ENCODE data around the gene LY6G5C. TPM values are rescaled to one million over a fixed set of nuclear protein-coding genes. Genes with fewer than 3 reads are reported as not detected.
A peak's percentile ranks its signal among the peaks of the same experiment; 100 is the strongest.

The LY6G5C gene
- total and polyA plus RNA-seq, 2 donors (not counting 1 experiment from before 2014, with no cell fraction given): 0.83 to 2.0 TPM

GRCh38 chr6:31655349-31656237 is 25.3 kb downstream of the LY6G5C start, which contains the start of gene APOM:
Gene APOM, plus strand, starts transcription at chr6:31655894. Its CDS starts 73 bp downstream, at chr6:31655967.
- Histone ChIP-seq H3K4me3 (replicated peaks in 1 of 4; ENCODE audit: control extremely low read depth in 1 of 4, insufficient read depth in 1 of 4, low read depth in 3 of 4, low read length in 4 of 4) (no peak within 1 kb of the TSS), H3K27ac (ENCODE audit: insufficient read depth, low read length) (no peak within 1 kb of the TSS), H3K27me3 (ENCODE audit: control insufficient read depth, insufficient read depth, low read length) (no peaks in the 10 kb centered on the region), H2AFZ (ENCODE audit: low read length) (no peak within 1 kb of the TSS), H3K36me3 (ENCODE audit: control insufficient read depth, insufficient read depth, low read length) (peaks cover 4% of the 10 kb centered on the region), H3K79me2 (ENCODE audit: control insufficient read depth, insufficient read depth, low read length) (peaks cover 45% of the 10 kb centered on the region), H3K4me1 (ENCODE audit: control insufficient read depth, extremely low read depth, insufficient read depth, low read length) (peaks cover 9% of the 10 kb centered on the region), H4K20me1 (ENCODE audit: control insufficient read depth, extremely low read depth, insufficient read depth, low read length) (no peaks in the 10 kb centered on the region), H3K4me2 (ENCODE audit: extremely low read depth, insufficient read depth, low read length) (no peak within 1 kb of the TSS), H3K9ac (ENCODE audit: insufficient read depth, low read length) (no peak within 1 kb of the TSS), H3K9me3 (ENCODE audit: control insufficient read depth, insufficient read depth, low read depth, low read length) (no peaks in the 10 kb centered on the region)
- no peak for DNase-seq (ENCODE audit: low read depth in 2 of 2)
- TF ChIP-seq, protein P1, sequence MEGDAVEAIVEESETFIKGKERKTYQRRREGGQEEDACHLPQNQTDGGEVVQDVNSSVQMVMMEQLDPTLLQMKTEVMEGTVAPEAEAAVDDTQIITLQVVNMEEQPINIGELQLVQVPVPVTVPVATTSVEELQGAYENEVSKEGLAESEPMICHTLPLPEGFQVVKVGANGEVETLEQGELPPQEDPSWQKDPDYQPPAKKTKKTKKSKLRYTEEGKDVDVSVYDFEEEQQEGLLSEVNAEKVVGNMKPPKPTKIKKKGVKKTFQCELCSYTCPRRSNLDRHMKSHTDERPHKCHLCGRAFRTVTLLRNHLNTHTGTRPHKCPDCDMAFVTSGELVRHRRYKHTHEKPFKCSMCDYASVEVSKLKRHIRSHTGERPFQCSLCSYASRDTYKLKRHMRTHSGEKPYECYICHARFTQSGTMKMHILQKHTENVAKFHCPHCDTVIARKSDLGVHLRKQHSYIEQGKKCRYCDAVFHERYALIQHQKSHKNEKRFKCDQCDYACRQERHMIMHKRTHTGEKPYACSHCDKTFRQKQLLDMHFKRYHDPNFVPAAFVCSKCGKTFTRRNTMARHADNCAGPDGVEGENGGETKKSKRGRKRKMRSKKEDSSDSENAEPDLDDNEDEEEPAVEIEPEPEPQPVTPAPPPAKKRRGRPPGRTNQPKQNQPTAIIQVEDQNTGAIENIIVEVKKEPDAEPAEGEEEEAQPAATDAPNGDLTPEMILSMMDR (conservative IDR thresholded peaks at IDR 0.05 in 1 of 2, IDR thresholded peaks at IDR 0.05 in 1 of 2; ENCODE audit: low read depth in 1 of 2, low read length in 2 of 2): no peak
- no peak for TF ChIP-seq EZH2 (IDR thresholded peaks at IDR 0.05; ENCODE audit: low read length, missing control alignments)

DNA sequence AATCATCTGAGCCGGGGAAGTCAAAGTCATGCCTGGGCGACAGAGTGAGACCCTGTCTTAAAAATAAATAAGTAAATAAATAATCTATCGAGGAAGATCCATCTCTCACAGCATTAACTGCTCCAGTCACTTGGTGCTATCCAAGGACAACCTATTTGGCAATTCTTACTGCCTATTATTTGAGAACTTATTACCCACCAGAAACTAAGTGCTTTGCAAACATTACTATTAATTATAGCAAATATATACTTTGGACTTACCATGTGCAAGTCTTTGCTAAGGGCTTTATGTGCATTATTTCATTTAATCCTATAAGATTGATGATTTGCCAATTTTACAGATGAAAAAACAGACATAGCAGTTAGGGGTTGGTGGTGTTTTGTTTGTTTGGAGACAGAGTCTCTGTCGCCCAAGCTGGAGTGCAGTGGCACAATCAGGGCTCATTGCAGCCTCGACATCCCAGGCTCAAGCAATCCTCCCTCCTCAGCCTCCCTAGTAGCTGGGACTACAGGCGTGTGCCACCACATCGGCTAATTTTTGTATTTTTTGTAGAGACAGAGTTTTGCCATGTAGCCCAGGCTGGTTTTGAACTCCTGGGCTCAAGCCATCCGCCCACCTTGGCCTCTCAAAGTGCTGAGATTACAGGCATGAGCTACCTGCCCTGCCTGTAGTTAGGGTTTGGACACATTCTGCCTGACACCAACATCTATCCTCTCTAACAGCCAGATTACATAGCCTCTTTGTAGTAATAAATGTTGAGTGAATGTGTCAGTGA is 26.1 kb downstream of the LY6G5C start:
- Histone ChIP-seq H3K4me2 (ENCODE audit: extremely low read depth, insufficient read depth, low read length) (no peak overlapping the region), H4K20me1 (ENCODE audit: control insufficient read depth, extremely low read depth, insufficient read depth, low read length) (no peaks in the 10 kb centered on the region), H3K27ac (ENCODE audit: insufficient read depth, low read length) (no peak overlapping the region), H3K9ac (ENCODE audit: insufficient read depth, low read length) (no peak overlapping the region), H3K4me1 (ENCODE audit: control insufficient read depth, extremely low read depth, insufficient read depth, low read length) (peaks cover 9% of the 10 kb centered on the region), H2AFZ (ENCODE audit: low read length) (no peak overlapping the region), H3K27me3 (ENCODE audit: control insufficient read depth, insufficient read depth, low read length) (no peaks in the 10 kb centered on the region), H3K9me3 (ENCODE audit: control insufficient read depth, insufficient read depth, low read depth, low read length) (no peaks in the 10 kb centered on the region), H3K36me3 (ENCODE audit: control insufficient read depth, insufficient read depth, low read length) (peaks cover 5% of the 10 kb centered on the region), H3K79me2 (ENCODE audit: control insufficient read depth, insufficient read depth, low read length) (peaks cover 43% of the 10 kb centered on the region), H3K4me3 (replicated peaks in 1 of 4; ENCODE audit: control extremely low read depth in 1 of 4, insufficient read depth in 1 of 4, low read depth in 3 of 4, low read length in 4 of 4) (no peak overlapping the region)
- no peak for TF ChIP-seq EZH2 (IDR thresholded peaks at IDR 0.05; ENCODE audit: low read length, missing control alignments)
- no peak for DNase-seq (ENCODE audit: low read depth in 2 of 2)

- Histone ChIP-seq H3K27me3 (ENCODE audit: control insufficient read depth, insufficient read depth, low read length) (no peaks in the 10 kb centered on the region), H3K4me3 (replicated peaks in 1 of 4; ENCODE audit: control extremely low read depth in 1 of 4, insufficient read depth in 1 of 4, low read depth in 3 of 4, low read length in 4 of 4) (peak overlapping the region; percentile 55 to 96 (median 66)), H3K4me2 (ENCODE audit: extremely low read depth, insufficient read depth, low read length) (peak overlapping the region; percentile 79), H3K4me1 (ENCODE audit: control insufficient read depth, extremely low read depth, insufficient read depth, low read length) (no peaks in the 10 kb centered on the region), H3K9me3 (ENCODE audit: control insufficient read depth, insufficient read depth, low read depth, low read length) (no peaks in the 10 kb centered on the region), H3K36me3 (ENCODE audit: control insufficient read depth, insufficient read depth, low read length) (peaks cover 6% of the 10 kb centered on the region), H4K20me1 (ENCODE audit: control insufficient read depth, extremely low read depth, insufficient read depth, low read length) (no peaks in the 10 kb centered on the region), H3K79me2 (ENCODE audit: control insufficient read depth, insufficient read depth, low read length) (peaks cover 34% of the 10 kb centered on the region), H2AFZ (ENCODE audit: low read length) (peak overlapping the region; percentile 73), H3K9ac (ENCODE audit: insufficient read depth, low read length) (peak overlapping the region; percentile 96), H3K27ac (ENCODE audit: insufficient read depth, low read length) (peak overlapping the region; percentile 98)
- DNase-seq (ENCODE audit: low read depth in 2 of 2): peak in 1 of 2 donors; percentile 88
- no peak for TF ChIP-seq EZH2 (IDR thresholded peaks at IDR 0.05; ENCODE audit: low read length, missing control alignments)
- TF ChIP-seq, protein P1 (conservative IDR thresholded peaks at IDR 0.05 in 1 of 2, IDR thresholded peaks at IDR 0.05 in 1 of 2; ENCODE audit: low read depth in 1 of 2, low read length in 2 of 2): peak; percentile 12 to 13
These were observed 27.7 kb downstream of the LY6G5C start for GRCh38 chr6:31652925-31653724.
